DOHH2 (cell line): ENCODE data around the gene SLC27A5.
A peak's percentile ranks its signal among the peaks of the same experiment; 100 is the strongest.

ENCODE experiments used
- H3F3A ChIP-seq: fragments of 200-600 bp; sonication (generic), shearing (Covaris generic); 2 replicates; pipeline ENCODE4 v1.6.0; 2016; ENCODE audit warnings: antibody characterized with exemption, mild to moderate bottlenecking; ENCODE audit not compliant: control insufficient read depth, insufficient read depth
- H3K27ac ChIP-seq: fragments of 200-600 bp; sonication (generic); 2 replicates; pipeline ENCODE4 v1.5.1; 2014; ENCODE audit warnings: low read depth, mild to moderate bottlenecking, low read length, moderate library complexity
- H3K27me3 ChIP-seq: fragments of 200-600 bp; sonication (generic); 2 replicates; pipeline ENCODE4 v1.6.1; 2014; ENCODE audit warnings: mild to moderate bottlenecking, low read length, mixed read lengths; ENCODE audit not compliant: control insufficient read depth
- H3K36me3 ChIP-seq: fragments of 200-600 bp; sonication (generic); 2 replicates; pipeline ENCODE4 v1.6.1; 2014; ENCODE audit warnings: mild to moderate bottlenecking, low read length, moderate library complexity, mixed read lengths; ENCODE audit not compliant: control insufficient read depth
- H3K4me1 ChIP-seq: fragments of 200-600 bp; sonication (generic); 2 replicates; pipeline ENCODE4 v1.6.1; 2014; ENCODE audit warnings: mild to moderate bottlenecking, low read length, mixed read lengths; ENCODE audit not compliant: control insufficient read depth
- H3K4me2 ChIP-seq: fragments of 200-600 bp; sonication (generic); 2 replicates; pipeline ENCODE4 v1.6.0; 2014; ENCODE audit warnings: mild to moderate bottlenecking, low read length, moderate library complexity
- H3K4me3 ChIP-seq: fragments of 200-600 bp; sonication (generic); 2 replicates; pipeline ENCODE4 v1.5.1; 2014; ENCODE audit warnings: mild to moderate bottlenecking, low read length, mixed read lengths
- H3K79me2 ChIP-seq: fragments of 200-600 bp; sonication (generic); 2 replicates; pipeline ENCODE4 v1.6.1; 2014; ENCODE audit warnings: mild to moderate bottlenecking, low read length, mixed read lengths; ENCODE audit not compliant: control insufficient read depth
- H3K9me2 ChIP-seq: fragments of 200-600 bp; sonication (generic); replicated peaks from 2 replicates; pipeline ENCODE4 v1.6.1; 2014; ENCODE audit warnings: mild to moderate bottlenecking, low read length, mixed read lengths; ENCODE audit not compliant: control insufficient read depth
- H3K9me3 ChIP-seq: fragments of 200-600 bp; sonication (generic); 2 replicates; pipeline ENCODE4 v1.6.1; 2014; ENCODE audit warnings: antibody characterized with exemption, low read length, mixed read lengths; ENCODE audit not compliant: control insufficient read depth, insufficient read depth
- H4K20me1 ChIP-seq: fragments of 200-600 bp; sonication (generic); 2 replicates; pipeline ENCODE4 v1.6.0; 2014; ENCODE audit warnings: low read depth, mild to moderate bottlenecking, antibody characterized with exemption, low read length, moderate library complexity; ENCODE audit not compliant: control insufficient read depth, insufficient read depth
- EZH2phosphoT487 ChIP-seq: fragments of 200-600 bp; sonication (generic); IDR thresholded peaks from 2 replicates; pipeline ENCODE4 v1.6.1; 2017; ENCODE audit warnings: borderline replicate concordance, mild to moderate bottlenecking, antibody characterized with exemption, low read length, moderate library complexity, mixed read lengths
- TF ChIP-seq, protein P1 (sequence below): fragments of 200-600 bp; sonication (generic); IDR thresholded peaks from one replicate; pipeline ENCODE4 v1.5.1; 2014; ENCODE audit warnings: antibody characterized with exemption, mild to moderate bottlenecking, low read depth, low read length; ENCODE audit not compliant: poor library complexity, severe bottlenecking

The SLC27A5 gene

DNA sequence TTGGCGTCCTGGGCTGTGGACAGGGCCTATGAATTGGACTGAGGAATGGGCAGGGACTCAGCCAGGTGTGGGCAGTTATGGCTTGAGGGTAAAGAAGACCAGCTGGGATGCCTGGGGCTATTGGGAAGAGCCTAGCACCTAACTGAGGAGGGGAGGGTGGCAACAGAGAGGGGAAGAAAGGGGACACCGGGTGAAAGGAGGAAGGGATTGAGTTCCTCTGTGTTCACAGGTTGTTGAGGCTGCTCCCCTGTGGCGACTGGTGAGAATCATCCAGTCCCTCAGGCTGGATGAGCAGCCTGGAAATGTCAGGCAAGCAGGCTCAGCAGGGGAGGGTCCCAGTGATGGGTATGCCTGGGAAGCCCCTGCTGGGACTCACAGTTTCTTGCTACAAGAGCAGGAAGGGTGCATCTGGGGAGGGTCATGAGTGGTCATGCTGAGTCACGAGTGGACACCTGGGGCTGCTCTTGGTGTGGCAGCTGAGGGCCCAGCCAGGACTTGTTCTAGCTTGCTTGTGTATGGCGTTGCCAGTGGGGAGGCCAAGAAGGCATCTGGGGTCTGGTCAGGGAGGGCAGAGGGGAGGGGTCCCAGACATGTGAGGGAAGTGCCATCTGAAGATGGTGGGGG is 43.5 kb downstream of the SLC27A5 start:
- H3K27ac ChIP-seq, result no peak overlapping the region
- H3K4me2 ChIP-seq, result peak overlapping the region; percentile 72
- H4K20me1 ChIP-seq, result peaks cover 8% of the 10 kb centered on the region; the same call in 1 of the 2 replicates
- peaks cover 33% of the 10 kb centered on the region for H3K36me3 ChIP-seq
- peaks cover 11% of the 10 kb centered on the region for H3F3A ChIP-seq
- TF ChIP-seq EZH2phosphoT487, result no peak
- TF ChIP-seq, protein P1, sequence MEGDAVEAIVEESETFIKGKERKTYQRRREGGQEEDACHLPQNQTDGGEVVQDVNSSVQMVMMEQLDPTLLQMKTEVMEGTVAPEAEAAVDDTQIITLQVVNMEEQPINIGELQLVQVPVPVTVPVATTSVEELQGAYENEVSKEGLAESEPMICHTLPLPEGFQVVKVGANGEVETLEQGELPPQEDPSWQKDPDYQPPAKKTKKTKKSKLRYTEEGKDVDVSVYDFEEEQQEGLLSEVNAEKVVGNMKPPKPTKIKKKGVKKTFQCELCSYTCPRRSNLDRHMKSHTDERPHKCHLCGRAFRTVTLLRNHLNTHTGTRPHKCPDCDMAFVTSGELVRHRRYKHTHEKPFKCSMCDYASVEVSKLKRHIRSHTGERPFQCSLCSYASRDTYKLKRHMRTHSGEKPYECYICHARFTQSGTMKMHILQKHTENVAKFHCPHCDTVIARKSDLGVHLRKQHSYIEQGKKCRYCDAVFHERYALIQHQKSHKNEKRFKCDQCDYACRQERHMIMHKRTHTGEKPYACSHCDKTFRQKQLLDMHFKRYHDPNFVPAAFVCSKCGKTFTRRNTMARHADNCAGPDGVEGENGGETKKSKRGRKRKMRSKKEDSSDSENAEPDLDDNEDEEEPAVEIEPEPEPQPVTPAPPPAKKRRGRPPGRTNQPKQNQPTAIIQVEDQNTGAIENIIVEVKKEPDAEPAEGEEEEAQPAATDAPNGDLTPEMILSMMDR, result no peak
- H3K9me2 ChIP-seq, result no peaks in the 10 kb centered on the region
- peak overlapping the region; percentile 91 for H3K4me3 ChIP-seq
- H3K79me2 ChIP-seq, result peaks cover 27% of the 10 kb centered on the region
- H3K4me1 ChIP-seq, result peaks cover 20% of the 10 kb centered on the region
- peaks cover 3% of the 10 kb centered on the region; the same call in 1 of the 2 replicates for H3K27me3 ChIP-seq
- no peaks in the 10 kb centered on the region for H3K9me3 ChIP-seq

DNA sequence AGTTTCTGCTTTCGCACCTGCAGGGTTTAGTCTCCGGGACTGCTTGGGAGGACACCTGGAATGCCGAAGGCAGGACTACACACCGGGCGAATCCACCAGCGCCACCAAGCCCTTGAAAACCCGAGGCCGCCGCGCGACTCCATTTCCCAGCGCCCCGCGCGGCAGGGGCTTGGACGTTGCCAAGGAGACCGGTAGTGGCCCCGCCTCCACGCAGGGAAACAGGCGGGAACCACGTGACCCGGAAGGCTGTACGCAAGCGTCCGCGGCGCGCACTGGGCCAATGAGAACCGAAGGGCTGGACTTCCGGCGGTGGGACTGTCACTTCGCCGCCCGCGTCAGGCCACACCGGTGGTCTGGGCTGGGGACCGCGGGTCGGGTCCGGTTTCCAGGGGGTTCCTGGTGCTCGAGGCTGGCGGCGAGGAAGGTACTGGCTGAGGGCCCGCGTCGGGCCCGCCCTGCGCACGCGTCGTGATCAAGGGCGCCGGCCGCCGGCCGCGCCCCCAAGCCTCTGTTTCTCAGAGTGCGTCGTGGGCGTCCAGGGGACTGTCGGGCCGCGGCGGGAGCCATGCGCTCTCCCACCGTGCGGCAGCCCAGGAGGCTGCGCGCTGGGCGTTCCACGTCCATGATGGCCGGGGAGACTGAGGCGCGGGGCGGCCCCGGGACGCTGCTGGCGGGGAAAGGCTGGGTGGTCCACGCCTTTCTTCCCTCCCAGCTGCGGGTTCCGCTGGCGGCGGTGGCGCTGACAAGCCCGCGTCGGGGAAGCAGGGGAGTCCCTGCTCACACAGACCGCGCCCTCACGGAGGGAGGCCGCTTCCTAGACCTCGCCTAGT is 44.8 kb downstream of the SLC27A5 start, which contains the start of gene ZNF324:
ZNF324 (plus strand) TSS at position 321 of the 830 bp plus-strand sequence. CDS start 2,106 bp downstream, outside the sequence.
- Histone ChIP-seq H3K27ac (0 out of 2 replicates have a peak within 1 kb of the TSS, but pooled peaks have one; percentile 23), H3K27me3 (peaks cover 3% of the 10 kb centered on the region; the same call in 1 of the 2 replicates), H3K4me3 (peak within 1 kb of the TSS; percentile 91), H3K4me2 (peak within 1 kb of the TSS; percentile 72), H3F3A (peaks cover 11% of the 10 kb centered on the region), H3K4me1 (peaks cover 20% of the 10 kb centered on the region), H3K9me3 (no peaks in the 10 kb centered on the region), H3K36me3 (peaks cover 20% of the 10 kb centered on the region), H3K9me2 (no peaks in the 10 kb centered on the region), H3K79me2 (peaks cover 27% of the 10 kb centered on the region), H4K20me1 (peaks cover 8% of the 10 kb centered on the region; the same call in 1 of the 2 replicates)
- TF ChIP-seq, protein P1, result peak; percentile 24
- TF ChIP-seq EZH2phosphoT487, result no peak

DNA sequence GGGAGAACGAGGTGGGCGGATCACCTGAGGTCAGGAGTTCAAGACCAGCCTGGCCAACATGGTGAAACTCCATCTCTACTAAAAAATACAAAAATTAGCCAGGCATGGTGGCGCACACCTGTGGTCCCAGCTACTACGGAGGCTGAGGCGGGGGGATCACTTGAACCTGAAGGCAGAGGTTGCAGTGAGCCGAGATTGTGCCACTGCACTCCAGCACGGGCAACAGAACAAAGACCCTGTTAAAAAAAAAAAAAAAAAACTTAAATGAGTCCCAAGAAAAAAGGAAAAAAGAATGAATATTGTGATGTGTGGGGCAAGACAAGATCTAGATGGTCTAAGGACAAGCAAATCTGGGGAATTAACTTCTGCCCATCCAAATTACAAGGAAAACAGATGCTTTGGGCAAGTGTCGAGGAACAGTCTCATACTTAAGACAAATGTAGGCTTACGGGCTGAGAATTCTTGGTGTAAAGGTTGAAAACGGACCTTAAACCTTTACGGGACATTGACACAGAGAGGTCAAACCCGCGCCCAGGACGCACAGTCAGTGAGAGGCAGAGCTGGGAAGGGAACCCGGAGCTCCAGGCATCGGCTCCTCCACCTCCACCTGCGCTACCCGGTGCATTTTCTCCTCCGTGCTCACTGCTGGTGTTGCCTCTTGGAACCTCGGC is 45.6 kb downstream of the SLC27A5 start:
- H3K4me1 ChIP-seq, result peaks cover 20% of the 10 kb centered on the region
- H3K9me3 ChIP-seq, result no peaks in the 10 kb centered on the region
- H3K9me2 ChIP-seq, result no peaks in the 10 kb centered on the region
- H3K79me2 ChIP-seq, result peaks cover 27% of the 10 kb centered on the region
- peaks cover 16% of the 10 kb centered on the region for H3K36me3 ChIP-seq
- H3K4me2 ChIP-seq, result peak overlapping the region; percentile 72
- H4K20me1 ChIP-seq, result peaks cover 8% of the 10 kb centered on the region; the same call in 1 of the 2 replicates
- H3K27me3 ChIP-seq, result peaks cover 3% of the 10 kb centered on the region; the same call in 1 of the 2 replicates
- H3K27ac ChIP-seq, result no peak overlapping the region
- TF ChIP-seq EZH2phosphoT487, result no peak
- TF ChIP-seq, protein P1, result no peak
- peaks cover 11% of the 10 kb centered on the region for H3F3A ChIP-seq
- peak overlapping the region; percentile 91 for H3K4me3 ChIP-seq
